HepG2 (cell line): ENCODE data around the gene CAMTA1. TPM values are rescaled to one million over a fixed set of nuclear protein-coding genes. Genes with fewer than 3 reads are reported as not detected.

Source experiments
- ATAC-seq: fragments of 200-7000 bp; cut with Tn5 transposase; 3 replicates; pipeline ENCODE4 v1.9.1; 2020; ENCODE audit warnings: mild to moderate bottlenecking, moderate library complexity
- BruUV-seq: library from RNA; stranded (reverse); fragments of 400-500 nt; replicated peaks from 2 replicates; lab custom pipeline; 2021; lab: Mats Ljungman, UMichigan
- CTCF ChIA-PET: fragments of 300-600 bp; formaldehyde crosslinking; extraction: SDS; loops from one replicate; lab custom pipeline; 2021; ENCODE audit warnings: low total read pairs, inconsistent platforms, low intra/inter-chr PET ratio; lab: Yijun Ruan, JAX
- POLR2A ChIA-PET: fragments of 350-600 bp; sonication (Branson Sonifier 250); formaldehyde crosslinking; loops from one replicate; lab custom pipeline; 2020; ENCODE audit warnings: antibody characterized with exemption, inconsistent platforms; lab: Yijun Ruan, JAX
- DNase-seq: peaks from one replicate; pipeline ENCODE4 v3.0.0-alpha.2; 2015; ENCODE audit warnings: low spot score
- FAIRE-seq: peaks from 3 replicates; lab custom pipeline; 2011; peaks lifted over from hg19 to GRCh38; lab: Jason Lieb, UNC
- H2AFZ ChIP-seq: one replicate; pipeline ENCODE4 v1.6.1; 2011; ENCODE audit warnings: low read length, inconsistent platforms
- H3K27ac ChIP-seq: fragments of 300-600 bp; 3 replicates; pipeline ENCODE4 v1.8.0; 2011; ENCODE audit warnings: mixed run types, mild to moderate bottlenecking, mixed read lengths, low read length, inconsistent platforms; ENCODE audit not compliant: insufficient read depth; ENCODE audit errors: extremely low read length
- H3K27me3 ChIP-seq, 2 experiments: fragments of 200-600 bp in 1 of 2; 2 replicates in 1 of 2; 3 replicates in 1 of 2; pipeline versions ENCODE4 v1.6.0 to v1.8.0; 2011; ENCODE audit warnings: low read length in 2 of 2, mild to moderate bottlenecking in 2 of 2, moderate library complexity in 2 of 2, inconsistent platforms in 1 of 2; ENCODE audit not compliant: insufficient read depth in 2 of 2, control insufficient read depth in 1 of 2
- H3K36me3 ChIP-seq, 2 experiments: fragments of 200-600 bp in 1 of 2; replicated peaks in 1 of 2; 2 replicates in 1 of 2; 3 replicates in 1 of 2; pipeline versions ENCODE4 v1.5.1 to v1.8.0; 2011; ENCODE audit warnings: low read length in 2 of 2, inconsistent platforms in 1 of 2; ENCODE audit not compliant: insufficient read depth in 2 of 2, control insufficient read depth in 1 of 2
- H3K4me1 ChIP-seq: 2 replicates; pipeline ENCODE4 v1.5.1; 2012; ENCODE audit warnings: low read length, inconsistent platforms; ENCODE audit not compliant: insufficient read depth
- H3K4me2 ChIP-seq: 2 replicates; pipeline ENCODE4 v1.6.0; 2011; ENCODE audit warnings: low read depth, low read length, inconsistent platforms
- H3K4me3 ChIP-seq, 3 experiments: fragments of 200-600 bp in 1 of 3; sonication (generic), shearing (Covaris generic) in 1 of 3; replicated peaks in 1 of 3; 2 replicates each; pipeline ENCODE4 v1.5.1; 2011 to 2016; ENCODE audit warnings: low read length in 3 of 3, inconsistent platforms in 2 of 3, low read depth in 2 of 3, mild to moderate bottlenecking in 2 of 3, control low read depth in 1 of 3, mixed read lengths in 1 of 3; ENCODE audit not compliant: insufficient read depth in 1 of 3
- H3K79me2 ChIP-seq: one replicate; pipeline ENCODE4 v1.6.1; 2011; ENCODE audit warnings: low read length, inconsistent platforms; ENCODE audit not compliant: insufficient read depth
- H3K9ac ChIP-seq: 2 replicates; pipeline ENCODE4 v1.6.0; 2011; ENCODE audit warnings: mild to moderate bottlenecking, low read depth, low read length, inconsistent platforms; ENCODE audit not compliant: insufficient read depth
- H3K9me3 ChIP-seq: 2 replicates; pipeline ENCODE4 v1.5.1; 2012; ENCODE audit warnings: mild to moderate bottlenecking, low read length
- H4K20me1 ChIP-seq: 2 replicates; pipeline ENCODE4 v1.6.0; 2011; ENCODE audit warnings: inconsistent platforms, mild to moderate bottlenecking, low read length, moderate library complexity; ENCODE audit not compliant: insufficient read depth
- EHMT2 ChIP-seq: fragments of 200-600 bp; sonication (generic); IDR thresholded peaks from 2 replicates; pipeline ENCODE4 v1.7.0; 2017; ENCODE audit warnings: antibody characterized with exemption, low read depth, low read length, borderline replicate concordance
- ERF ChIP-seq: IDR thresholded peaks from 2 replicates; pipeline ENCODE4 v1.6.1; 2018; ENCODE audit warnings: missing biosample characterization, missing genetic modification reagents
- FOXP1 ChIP-seq, 2 experiments: fragments of 450-650 bp in 1 of 2; IDR thresholded peaks; 2 replicates each; pipeline ENCODE4 v1.6.1; 2017 to 2018; ENCODE audit warnings: antibody characterized with exemption in 1 of 2
- FUBP1 ChIP-seq: sonication (generic); formaldehyde crosslinking; IDR thresholded peaks from 2 replicates; pipeline ENCODE4 v1.5.1; 2020; ENCODE audit warnings: missing genetic modification reagents, mild to moderate bottlenecking, borderline replicate concordance
- IKZF1 ChIP-seq: fragments of 450-650 bp; IDR thresholded peaks from 2 replicates; pipeline ENCODE4 v1.7.1; 2016
- MAZ ChIP-seq, 2 experiments: sonication (generic) in 1 of 2; formaldehyde crosslinking in 1 of 2; IDR thresholded peaks; 2 replicates each; pipeline versions ENCODE4 v1.5.0 to v1.6.1; 2012 to 2020; ENCODE audit warnings: low read depth in 2 of 2, mild to moderate bottlenecking in 2 of 2, borderline replicate concordance in 1 of 2, improper control_type of control experiment in 1 of 2, low read length in 1 of 2, missing genetic modification reagents in 1 of 2, moderate library complexity in 1 of 2
- MIXL1 ChIP-seq: IDR thresholded peaks from 2 replicates; pipeline ENCODE4 v1.6.1; 2016
- REXO4 ChIP-seq: sonication (generic); formaldehyde crosslinking; IDR thresholded peaks from 2 replicates; pipeline ENCODE4 v1.8.0; 2022; ENCODE audit warnings: missing genetic modification reagents, mild to moderate bottlenecking, borderline replicate concordance
- SOX6 ChIP-seq, 2 experiments: fragments of 450-650 bp in 1 of 2; sonication (generic) in 1 of 2; formaldehyde crosslinking in 1 of 2; IDR thresholded peaks; 2 replicates each; pipeline versions ENCODE4 v1.4.0 to v1.6.1; 2017 to 2020; ENCODE audit warnings: antibody characterized with exemption in 1 of 2, mild to moderate bottlenecking in 1 of 2, missing genetic modification reagents in 1 of 2
- SP1 ChIP-seq, 2 experiments: fragments of 450-650 bp in 1 of 2; sonication (generic) in 1 of 2; formaldehyde crosslinking in 1 of 2; IDR thresholded peaks; 2 replicates each; pipeline versions ENCODE4 v1.4.0 to v1.6.1; 2016 to 2020; ENCODE audit warnings: missing genetic modification reagents in 1 of 2
- TCF12 ChIP-seq, 2 experiments: fragments of 450-650 bp in 1 of 2; sonication (generic) in 1 of 2; formaldehyde crosslinking in 1 of 2; IDR thresholded peaks; 2 replicates each; pipeline versions ENCODE4 v1.6.1 to v1.8.0; 2017 to 2022; ENCODE audit warnings: antibody characterized with exemption in 1 of 2, mild to moderate bottlenecking in 1 of 2, missing genetic modification reagents in 1 of 2, moderate library complexity in 1 of 2
- ZC3H13 ChIP-seq: sonication (generic); formaldehyde crosslinking; IDR thresholded peaks from 2 replicates; pipeline ENCODE4 v1.8.1; 2023; ENCODE audit warnings: mild to moderate bottlenecking, missing genetic modification reagents, moderate library complexity
- ZMYM4 ChIP-seq: sonication (generic); formaldehyde crosslinking; IDR thresholded peaks from 2 replicates; pipeline ENCODE4 v1.8.1; 2023; ENCODE audit warnings: mild to moderate bottlenecking, missing genetic modification reagents
- ZNF282 ChIP-seq: fragments of 450-650 bp; IDR thresholded peaks from 2 replicates; pipeline ENCODE4 v1.6.1; 2018; ENCODE audit not compliant: partially characterized antibody
- ZNF362 ChIP-seq: sonication (generic); formaldehyde crosslinking; IDR thresholded peaks from 2 replicates; pipeline ENCODE4 v1.4.0; 2020; ENCODE audit warnings: missing genetic modification reagents, mild to moderate bottlenecking, borderline replicate concordance
- ZNF576 ChIP-seq: sonication (generic); formaldehyde crosslinking; IDR thresholded peaks from 2 replicates; pipeline ENCODE4 v1.4.0; 2020; ENCODE audit warnings: mild to moderate bottlenecking, missing genetic modification reagents
- ZSCAN31 ChIP-seq: sonication (generic); formaldehyde crosslinking; IDR thresholded peaks from 2 replicates; pipeline ENCODE4 v1.5.0; 2020; ENCODE audit warnings: low read depth, mild to moderate bottlenecking, missing genetic modification reagents
- WGBS: methylation state at CpG from one replicate; pipeline ENCODE4 v1.1.6; 2017; ENCODE audit warnings: low lambda C conversion rate; 5-methylcytosine and 5-hydroxymethylcytosine counted together
- in situ Hi-C: cut with HindIII; loops from 2 replicates; pipeline ENCODE4 v1.10.0; 2017; ENCODE audit warnings: low pct_unique_long_range_greater_than_20kb; ENCODE audit not compliant: extremely low pct_ligation_motif_present
- intact Hi-C: fragments of 100-400 bp; cut with micrococcal nuclease; formaldehyde crosslinking; loops from one replicate; pipeline ENCODE4 v1.10.0; 2022; ENCODE audit not compliant: unreplicated experiment
- polyA plus RNA-seq, 8 experiments: library from polyadenylated mRNA; depleted of rRNA in 3 of 8; stranded (reverse) in 7 of 8; unstranded in 1 of 8; fragments of >200 nt; fragmentation: Illumina TruSeq in 4 of 8; extraction: Trizol in 4 of 8; gene quantifications; 2 replicates each; pipeline versions ENCODE4 v1.2.1 to v1.2.3, GENCODE V29; 2011 to 2016; ENCODE audit warnings: low read depth in 4 of 8, missing spikeins in 1 of 8, mixed read lengths in 1 of 8; ENCODE audit not compliant: insufficient read depth in 1 of 8
- total RNA-seq, 5 experiments: library from RNA; depleted of rRNA; stranded (reverse); fragments of >200 nt; fragmentation: Illumina TruSeq; extraction: Trizol; gene quantifications; 2 replicates each; pipeline ENCODE4 v1.2.3, GENCODE V29; 2016; ENCODE audit warnings: low read depth in 1 of 5

Gene CAMTA1
- total and polyA plus RNA-seq, 2 of the 13 experiments (the other 11 are each of a cell fraction or from before 2014, with no cell fraction given) = 25.0 to 36.4 TPM

- H2AFZ ChIP-seq = no peak overlapping the region
- peaks cover 1 to 2% of the 10 kb centered on the region in 2 experiments; a peak in 2 of 5 replicates for H3K27me3 ChIP-seq
- WGBS = 4% methylated on average over 3 of the region's 8 CpGs
- CTCF ChIA-PET = no interaction called here
- FAIRE-seq (no peak), ATAC-seq (no peak), DNase-seq (no peak)
- no peaks in the 10 kb centered on the region for H3K9me3 ChIP-seq
- H3K4me1 ChIP-seq = no peaks in the 10 kb centered on the region
- intact Hi-C loops (no loop called here), in situ Hi-C loops (no loop called here)
- TF ChIP-seq ZSCAN31 (CRISPR knock-in tag) (no peak), FUBP1 (CRISPR knock-in tag) (no peak), ZNF362 (no peak), EHMT2 (no peak), IKZF1 (no peak), ZC3H13 (CRISPR knock-in tag) (no peak), MAZ (IDR thresholded peaks at IDR 0.05; ENCODE audit: borderline replicate concordance, low read depth, low read length) (no peak), MAZ (CRISPR knock-in tag; IDR thresholded peaks at IDR 0.05; ENCODE audit: low read depth) (no peak), ZMYM4 (CRISPR knock-in tag) (no peak), SP1 (IDR thresholded peaks at IDR 0.05) (no peak), SP1 (CRISPR knock-in tag; IDR thresholded peaks at IDR 0.05) (no peak), REXO4 (CRISPR knock-in tag) (no peak), SOX6 (IDR thresholded peaks at IDR 0.05) (no peak), SOX6 (CRISPR knock-in tag; IDR thresholded peaks at IDR 0.05) (no peak), ZNF576 (CRISPR knock-in tag) (no peak), FOXP1 (IDR thresholded peaks at IDR 0.05) (no peak), FOXP1 (CRISPR knock-in tag; IDR thresholded peaks at IDR 0.05) (no peak), ZNF282 (no peak), ERF (no peak), TCF12 (IDR thresholded peaks at IDR 0.05) (no peak), TCF12 (CRISPR knock-in tag; IDR thresholded peaks at IDR 0.05) (no peak), MIXL1 (no peak)
- H3K4me3 ChIP-seq = no peak overlapping the region
- H3K79me2 ChIP-seq = no peaks in the 10 kb centered on the region
- H3K4me2 ChIP-seq = no peak overlapping the region
- POLR2A ChIA-PET = no interaction called here
- H3K27ac ChIP-seq = no peak overlapping the region
- H4K20me1 ChIP-seq = no peaks in the 10 kb centered on the region
- no TSS peak for BruUV-seq
- H3K9ac ChIP-seq = no peak overlapping the region
- no peaks in the 10 kb centered on the region for H3K36me3 ChIP-seq
Measured at GRCh38 chr1:7365706-7366105, 580.5 kb downstream of the CAMTA1 start.
